Uterus (tissue), 2 donors: ENCODE data around the gene TCEA2.

Source experiments
- CTCF ChIP-seq, 4 experiments: fragments of 200-600 bp in 2 of 4; fragments of 450-650 bp in 2 of 4; sonication (generic) in 2 of 4; IDR thresholded peaks; one replicate each; pipeline ENCODE4 v1.5.1; 2016 to 2019; ENCODE audit warnings: antibody characterized with exemption in 4 of 4, mild to moderate bottlenecking in 2 of 4, moderate library complexity in 1 of 4
- POLR2A ChIP-seq, 2 donors: fragments of 450-650 bp; IDR thresholded peaks; one replicate each; pipeline ENCODE4 v1.6.1; 2016; ENCODE audit warnings: antibody characterized with exemption in 2 of 2, mild to moderate bottlenecking in 1 of 2, moderate library complexity in 1 of 2

GRCh38 chr20:64065974-64066343 lies 3.0 kb downstream of the TCEA2 start:
- TF ChIP-seq POLR2A (IDR thresholded peaks at IDR 0.05) (no peak), CTCF (IDR thresholded peaks at IDR 0.05) (no peak)
